GM18517 (cell line): ENCODE data around the gene STAM.

ENCODE experiments used
- ATAC-seq: cut with Tn5 transposase; IDR thresholded peaks from one replicate; pipeline ENCODE4 v1.9.1; 2021; ENCODE audit warnings: mild to moderate bottlenecking, moderate library complexity; ENCODE audit not compliant: unreplicated experiment

STAM gene

GRCh38 chr10:17673471-17674061 lies 29.6 kb downstream of the STAM start:
- ATAC-seq, result no peak

- ATAC-seq, result no peak
Measured at GRCh38 chr10:17674566-17674965, 30.6 kb downstream of the STAM start.

- ATAC-seq, result no peak
Measured at GRCh38 chr10:17675638-17676037, 31.7 kb downstream of the STAM start.

GRCh38 chr10:17676919-17677318 lies 33.0 kb downstream of the STAM start:
- ATAC-seq, result no peak

GRCh38 chr10:17682236-17682946 lies 38.4 kb downstream of the STAM start:
- no peak for ATAC-seq

- no peak for ATAC-seq
Measured at GRCh38 chr10:17683541-17683940, 39.6 kb downstream of the STAM start.

- peak; percentile 55 for ATAC-seq
Measured at GRCh38 chr10:17684537-17684936, 40.6 kb downstream of the STAM start.

GRCh38 chr10:17685233-17685840 lies 41.4 kb downstream of the STAM start:
- peak; percentile 74 for ATAC-seq

GRCh38 chr10:17687117-17687831 lies 43.3 kb downstream of the STAM start:
- no peak for ATAC-seq

- ATAC-seq, result no peak
Measured at GRCh38 chr10:17689137-17689536, 45.2 kb downstream of the STAM start.

GRCh38 chr10:17693009-17693408 lies 49.1 kb downstream of the STAM start:
- no peak for ATAC-seq

GRCh38 chr10:17698696-17699095 lies 54.7 kb downstream of the STAM start:
- no peak for ATAC-seq

- ATAC-seq, result no peak
Measured at GRCh38 chr10:17701301-17701700, 57.4 kb downstream of the STAM start.

- ATAC-seq, result no peak
Measured at GRCh38 chr10:17703706-17704105, 59.8 kb downstream of the STAM start.

GRCh38 chr10:17708821-17709220 lies 64.9 kb downstream of the STAM start:
- ATAC-seq, result no peak

- no peak for ATAC-seq
Measured at GRCh38 chr10:17709492-17709891, 65.5 kb downstream of the STAM start.

- ATAC-seq, result no peak
Measured at GRCh38 chr10:17710181-17710580, 66.2 kb downstream of the STAM start.

- no peak for ATAC-seq
Measured at GRCh38 chr10:17712053-17712452, 68.1 kb downstream of the STAM start.

- no peak for ATAC-seq
Measured at GRCh38 chr10:17712717-17713471, 68.9 kb downstream of the STAM start.

GRCh38 chr10:17713758-17714157 lies 69.8 kb downstream of the STAM start:
- no peak for ATAC-seq

- no peak for ATAC-seq
Measured at GRCh38 chr10:17716161-17716560, 72.2 kb downstream of the STAM start.
